Neural progenitor cell (in vitro differentiated cells): ENCODE data around the gene RTN4.

Source experiments
- CTCF ChIP-seq: fragments of 200-600 bp; sonication (generic); IDR thresholded peaks from 2 replicates; pipeline ENCODE4 v1.5.1; 2017; ENCODE audit warnings: antibody characterized with exemption, mild to moderate bottlenecking
- EZH2phosphoT487 ChIP-seq: fragments of 200-600 bp; sonication (generic); IDR thresholded peaks from 2 replicates; pipeline ENCODE4 v1.6.1; 2017; ENCODE audit warnings: antibody characterized with exemption

DNA sequence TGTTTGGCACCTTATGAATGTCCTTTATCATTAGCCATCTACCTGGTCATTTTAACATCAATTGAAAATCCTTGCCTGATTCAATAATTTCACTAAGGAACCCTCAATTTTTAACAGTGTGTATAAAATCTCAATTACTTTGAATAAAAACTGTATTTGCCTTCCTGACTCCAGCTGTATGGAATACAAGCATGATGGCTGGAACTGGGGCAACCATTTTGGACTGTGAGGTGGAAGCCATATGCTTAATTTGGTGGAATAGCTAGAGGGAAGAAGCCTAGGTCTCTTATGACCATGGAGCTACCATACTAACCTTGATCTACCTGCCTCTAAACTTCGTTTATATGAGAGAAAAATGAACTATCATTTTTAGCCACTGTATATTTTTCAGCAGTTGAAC is 12.5 kb upstream of the RTN4 start:
- TF ChIP-seq CTCF, result no peak
- no peak for TF ChIP-seq EZH2phosphoT487
